Panc1 (cell line): ENCODE measurements around the gene PRKCD. TPM values are rescaled to one million over a fixed set of nuclear protein-coding genes. Genes with fewer than 3 reads are reported as not detected.

Experiments
- ATAC-seq: fragments of 200-7000 bp; cut with Tn5 transposase; 2 replicates; pipeline ENCODE4 v1.9.1; 2020; ENCODE audit warnings: mild to moderate bottlenecking, moderate library complexity
- BruUV-seq: library from RNA; stranded (reverse); fragments of 400-500 nt; replicated peaks from 2 replicates; lab custom pipeline; 2021; lab: Mats Ljungman, UMichigan
- CTCF ChIA-PET: fragments of 300-600 bp; sonication (Branson Sonifier 250); formaldehyde crosslinking; loops from one replicate; lab custom pipeline; 2022; ENCODE audit warnings: antibody characterized with exemption; lab: Charles Lee
- POLR2A ChIA-PET: fragments of 300-600 bp; sonication (Branson Sonifier 250); formaldehyde crosslinking; loops from one replicate; lab custom pipeline; 2022; ENCODE audit warnings: antibody characterized with exemption; lab: Charles Lee
- DNase-seq: peaks from one replicate; pipeline ENCODE4 v3.0.0-alpha.2; 2010; ENCODE audit warnings: low read depth, low spot score
- H3K27ac ChIP-seq: 2 replicates; pipeline ENCODE4 v1.5.1; 2011; ENCODE audit warnings: mild to moderate bottlenecking, low read length, inconsistent platforms
- H3K27me3 ChIP-seq: fragments of 200-500 bp; sonication (Bioruptor generic); 2 replicates; pipeline ENCODE4 v1.6.0; 2014; ENCODE audit warnings: low read length, inconsistent platforms; ENCODE audit not compliant: control insufficient read depth, insufficient read depth
- H3K36me3 ChIP-seq: fragments of 200-500 bp; sonication (Bioruptor generic); 2 replicates; pipeline ENCODE4 v1.5.1; 2014; ENCODE audit warnings: inconsistent platforms, mild to moderate bottlenecking, low read length, moderate library complexity; ENCODE audit not compliant: control insufficient read depth, insufficient read depth
- H3K4me1 ChIP-seq: 2 replicates; pipeline ENCODE4 v1.5.1; 2011; ENCODE audit warnings: inconsistent platforms, mild to moderate bottlenecking, low read length, moderate library complexity; ENCODE audit not compliant: control insufficient read depth, insufficient read depth
- H3K4me3 ChIP-seq, 2 experiments: 2 replicates each; pipeline ENCODE4 v1.5.1; 2011 to 2012; ENCODE audit warnings: low read depth in 2 of 2, low read length in 2 of 2, mild to moderate bottlenecking in 2 of 2, inconsistent platforms in 1 of 2, moderate library complexity in 1 of 2
- H3K9me3 ChIP-seq: fragments of 200-500 bp; sonication (Bioruptor generic); 2 replicates; pipeline ENCODE4 v1.5.1; 2014; ENCODE audit warnings: low read depth, mild to moderate bottlenecking, inconsistent platforms, low read length, moderate library complexity; ENCODE audit not compliant: control insufficient read depth, insufficient read depth
- CTCF ChIP-seq: fragments of 450-650 bp; IDR thresholded peaks from 2 replicates; pipeline ENCODE4 v1.5.1; 2017; ENCODE audit warnings: mild to moderate bottlenecking
- POLR2AphosphoS5 ChIP-seq: IDR thresholded peaks from 2 replicates; pipeline ENCODE4 v1.6.1; 2012; ENCODE audit warnings: mild to moderate bottlenecking, low read depth, low read length, moderate library complexity
- REST ChIP-seq, 2 experiments: IDR thresholded peaks; 2 replicates each; pipeline ENCODE4 v1.6.1; 2011 to 2012; ENCODE audit warnings: low read depth in 2 of 2, control low read depth in 1 of 2, low read length in 1 of 2, mild to moderate bottlenecking in 1 of 2, moderate library complexity in 1 of 2; ENCODE audit not compliant: insufficient read depth in 1 of 2
- SIN3A ChIP-seq: IDR thresholded peaks from 2 replicates; pipeline ENCODE4 v1.6.1; 2012; ENCODE audit warnings: low read depth, mild to moderate bottlenecking, low read length, moderate library complexity, borderline replicate concordance; ENCODE audit not compliant: insufficient read depth
- TCF7L2 ChIP-seq: IDR thresholded peaks from 2 replicates; pipeline ENCODE4 v1.6.1; 2011; ENCODE audit warnings: mild to moderate bottlenecking, low read depth, low read length, inconsistent platforms
- in situ Hi-C: cut with HindIII; loops from 2 replicates; pipeline ENCODE4 v1.10.0; 2016; ENCODE audit warnings: low sequenced_read_pairs, low pct_unique_long_range_greater_than_20kb
- intact Hi-C: fragments of 100-400 bp; cut with micrococcal nuclease; formaldehyde crosslinking; loops from one replicate; pipeline ENCODE4 v1.10.0; 2022; ENCODE audit not compliant: unreplicated experiment
- total RNA-seq: library from RNA; stranded (reverse); gene quantifications from one replicate; pipeline ENCODE4 v1.2.1, GENCODE V29; 2021; ENCODE audit not compliant: unreplicated experiment

Gene PRKCD
- total RNA-seq, 1 experiment from 2014 or later, result 14.0 TPM

GRCh38 chr3:53144446-53144845 lies 16.6 kb upstream of the PRKCD start:
- ATAC-seq, result no peak
- CTCF ChIA-PET, result no interaction called here

GRCh38 chr3:53144862-53145712 lies 15.9 kb upstream of the PRKCD start:
- CTCF ChIA-PET, result no interaction called here
- no peaks in the 10 kb centered on the region for H3K27me3 ChIP-seq
- no peak for TF ChIP-seq CTCF
- no peak for TF ChIP-seq POLR2AphosphoS5
- H3K27ac ChIP-seq, result no peak overlapping the region
- ATAC-seq (no peak), DNase-seq (no peak)
- H3K36me3 ChIP-seq, result no peaks in the 10 kb centered on the region
- no TSS peak for BruUV-seq
- POLR2A ChIA-PET, result no interaction called here
- in situ Hi-C loops (no loop called here), intact Hi-C loops (no loop called here)
- no peaks in the 10 kb centered on the region for H3K9me3 ChIP-seq
- no peaks in the 10 kb centered on the region; the same call in 1 of the 2 replicates for H3K4me1 ChIP-seq
- H3K4me3 ChIP-seq, result no peak overlapping the region

More at GRCh38 chr3:53144446-53144845, 16.6 kb upstream of the PRKCD start:
- no peak for TF ChIP-seq POLR2AphosphoS5
- no peak for TF ChIP-seq CTCF
- no peak for TF ChIP-seq SIN3A
- TF ChIP-seq REST (IDR thresholded peaks at IDR 0.05; ENCODE audit: insufficient read depth in 1 of 2, low read depth in 2 of 2, low read length in 1 of 2), result no peak
- TF ChIP-seq TCF7L2, result no peak
- in situ Hi-C loops, result no loop called here
- intact Hi-C loops, result no loop called here
- Histone ChIP-seq H3K36me3 (no peaks in the 10 kb centered on the region), H3K27ac (no peak overlapping the region), H3K9me3 (no peaks in the 10 kb centered on the region), H3K4me1 (no peaks in the 10 kb centered on the region; the same call in 1 of the 2 replicates), H3K4me3 (no peak overlapping the region), H3K27me3 (no peaks in the 10 kb centered on the region)
- DNase-seq, result no peak
- no TSS peak for BruUV-seq
- POLR2A ChIA-PET, result no interaction called here
